Activated T-cell treated with anti-CD3 and anti-CD28 coated beads for 4 hours (primary cell): ENCODE results near the gene RANBP1.
"Not testable (repeated sequence)": the region's sequence is repeated elsewhere in the genome, so short reads cannot be mapped to it uniquely, and the experiment has no call there.

ENCODE experiments used
- DNase-seq: peaks from one replicate; pipeline ENCODE4 v3.0.0-alpha.2; 2020

RANBP1 gene

GRCh38 chr22:20115691-20116375, at the start of gene RANBP1:
RANBP1 (plus strand) TSS chr22:20116104; CDS start chr22:20116185, 81 bp downstream.
- DNase-seq, result no peak

- DNase-seq, result no peak
Measured at GRCh38 chr22:20066617-20067383, 49.1 kb upstream of the RANBP1 start.

GRCh38 chr22:20067384-20067682, 48.6 kb upstream of the RANBP1 start:
- DNase-seq, result not testable (repeated sequence)

- no peak for DNase-seq
Measured at GRCh38 chr22:20068640-20069039, 47.3 kb upstream of the RANBP1 start.

GRCh38 chr22:20069331-20070042, 46.4 kb upstream of the RANBP1 start:
- no peak for DNase-seq

GRCh38 chr22:20071524-20071972, 44.4 kb upstream of the RANBP1 start:
- no peak for DNase-seq

- no peak for DNase-seq
Measured at GRCh38 chr22:20076627-20077172, 39.2 kb upstream of the RANBP1 start.

- DNase-seq, result peak; percentile 41
Measured at GRCh38 chr22:20079745-20080444, 36.0 kb upstream of the RANBP1 start, which contains the start of gene DGCR8. DGCR8 (plus strand) TSS chr22:20080241; CDS start chr22:20085964, 5,723 bp downstream.

GRCh38 chr22:20080445-20080775, 35.5 kb upstream of the RANBP1 start:
- DNase-seq, result peak; percentile 55

- no peak for DNase-seq
Measured at GRCh38 chr22:20080776-20081654, 34.9 kb upstream of the RANBP1 start.

- no peak for DNase-seq
Measured at GRCh38 chr22:20083157-20083890, 32.6 kb upstream of the RANBP1 start.

- no peak for DNase-seq
Measured at GRCh38 chr22:20083891-20084546, 31.9 kb upstream of the RANBP1 start.

GRCh38 chr22:20084547-20085413, 31.1 kb upstream of the RANBP1 start:
- no peak for DNase-seq

GRCh38 chr22:20085651-20086050, 30.3 kb upstream of the RANBP1 start:
- DNase-seq, result no peak

- DNase-seq, result no peak
Measured at GRCh38 chr22:20086101-20086599, 29.8 kb upstream of the RANBP1 start.

- no peak for DNase-seq
Measured at GRCh38 chr22:20086763-20087162, 29.1 kb upstream of the RANBP1 start.

GRCh38 chr22:20087319-20088262, 28.3 kb upstream of the RANBP1 start:
- no peak for DNase-seq

GRCh38 chr22:20088263-20088648, 27.6 kb upstream of the RANBP1 start:
- no peak for DNase-seq
